Right lobe of liver (tissue), 6 donors: ENCODE data around the gene TRAPPC12. TPM values are rescaled to one million over a fixed set of nuclear protein-coding genes. Genes with fewer than 3 reads are reported as not detected.

Source experiments
- ATAC-seq, 4 donors: fragments of 200-7000 bp; cut with Tn5 transposase; one replicate each; pipeline ENCODE4 v1.9.1; 2020; ENCODE audit warnings: mild to moderate bottlenecking in 4 of 4, moderate library complexity in 4 of 4
- DNase-seq, 3 donors: peaks; one replicate each; pipeline ENCODE4 v3.0.0-alpha.2; 2020
- H3K27ac ChIP-seq, 3 donors: fragments of 200-600 bp; one replicate each; pipeline ENCODE4 v1.8.0; 2022
- H3K27me3 ChIP-seq, 2 donors: fragments of 200-600 bp; one replicate each; pipeline ENCODE4 v1.8.0; 2022
- H3K36me3 ChIP-seq, 4 donors: fragments of 200-600 bp; sonication (generic) in 1 of 4; one replicate each; pipeline versions ENCODE4 v1.5.1 to v1.8.0; 2017 to 2022; ENCODE audit warnings: control low read depth in 1 of 4
- H3K4me1 ChIP-seq, 4 donors: fragments of 200-600 bp; sonication (generic) in 1 of 4; one replicate each; pipeline versions ENCODE4 v1.5.1 to v1.8.0; 2017 to 2022; ENCODE audit warnings: control low read depth in 1 of 4
- H3K4me3 ChIP-seq, 3 donors: fragments of 200-600 bp; one replicate each; pipeline ENCODE4 v1.8.0; 2022
- H3K9me3 ChIP-seq, 4 donors: fragments of 200-600 bp; sonication (generic) in 1 of 4; one replicate each; pipeline versions ENCODE4 v1.5.1 to v1.8.0; 2017 to 2022; ENCODE audit warnings: control low read depth in 1 of 4
- POLR2A ChIP-seq: fragments of 450-650 bp; IDR thresholded peaks from one replicate; pipeline ENCODE4 v1.6.1; 2017; ENCODE audit warnings: antibody characterized with exemption, mild to moderate bottlenecking
- WGBS: methylation state at CpG from one replicate; pipeline ENCODE4 v1.1.6; 2018; ENCODE audit warnings: low coverage, low lambda C conversion rate; ENCODE audit not compliant: insufficient coverage; ENCODE audit errors: missing lambda C conversion rate; 5-methylcytosine and 5-hydroxymethylcytosine counted together
- intact Hi-C, 2 donors: fragments of 100-400 bp; cut with DNase I; formaldehyde crosslinking; loops; one replicate each; pipeline versions ENCODE4 v1.11.2 to v1.14.1; 2022
- total RNA-seq, 6 experiments: library from RNA; depleted of rRNA in 2 of 6; stranded (reverse); fragments of >200 nt in 2 of 6; fragmentation: NEBNext Ultra II Directional in 3 of 6; extraction: Animal tissue kit (Norgen Biotek cat#: 25700) in 3 of 6; gene quantifications; one replicate each; pipeline versions ENCODE4 v1.1.0 to v1.2.4, GENCODE V29; 2016 to 2023
- TF ChIP-seq, protein P1 (sequence below), 4 donors: fragments of 200-600 bp in 3 of 4; fragments of 450-650 bp in 1 of 4; IDR thresholded peaks; one replicate each; pipeline versions ENCODE4 v1.5.1 to v1.8.0; 2016 to 2022; ENCODE audit warnings: antibody characterized with exemption in 4 of 4, mild to moderate bottlenecking in 2 of 4
- donor health status: DM: no; HTN: yes; CAD: no.
- donor health status: DM: no; HTN: no; CAD: no.
- donor health status: DM: no; HTN: no; CAD: no.
- donor health status: DM: no; HTN: yes; CAD: no.
- donor health status: DM: no; HTN: yes; CAD: no.

The TRAPPC12 gene
- total RNA-seq, 6 experiments from 2014 or later, result 39.2 to 92.4 (median 47.8) TPM

DNA sequence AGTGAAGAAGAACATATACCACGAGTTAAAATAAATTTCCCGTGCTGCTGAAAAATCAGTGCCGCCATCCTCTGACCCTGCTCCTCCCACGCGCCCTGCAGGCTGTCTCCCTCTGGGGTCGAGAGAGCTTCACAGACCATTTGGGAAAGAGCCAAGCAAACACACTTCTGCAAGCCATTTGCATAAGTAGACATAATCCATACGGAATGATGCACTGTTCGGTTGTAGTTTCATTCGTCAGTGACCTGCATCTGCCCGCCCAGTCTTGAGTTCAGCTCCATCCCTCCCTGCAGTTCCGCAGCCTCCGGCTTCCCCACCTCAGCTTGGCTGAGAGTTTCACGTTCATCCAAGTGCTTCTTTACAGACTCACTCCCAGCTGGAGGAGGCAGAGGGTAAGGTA, 69.6 kb downstream of the TRAPPC12 start:
- intact Hi-C loops, result no loop called here
- H3K36me3 ChIP-seq, result peaks cover 0 to 19% (median 14%) of the 10 kb centered on the region in 4 donors
- DNase-seq (no peak), ATAC-seq (no peak)
- TF ChIP-seq, protein P1, sequence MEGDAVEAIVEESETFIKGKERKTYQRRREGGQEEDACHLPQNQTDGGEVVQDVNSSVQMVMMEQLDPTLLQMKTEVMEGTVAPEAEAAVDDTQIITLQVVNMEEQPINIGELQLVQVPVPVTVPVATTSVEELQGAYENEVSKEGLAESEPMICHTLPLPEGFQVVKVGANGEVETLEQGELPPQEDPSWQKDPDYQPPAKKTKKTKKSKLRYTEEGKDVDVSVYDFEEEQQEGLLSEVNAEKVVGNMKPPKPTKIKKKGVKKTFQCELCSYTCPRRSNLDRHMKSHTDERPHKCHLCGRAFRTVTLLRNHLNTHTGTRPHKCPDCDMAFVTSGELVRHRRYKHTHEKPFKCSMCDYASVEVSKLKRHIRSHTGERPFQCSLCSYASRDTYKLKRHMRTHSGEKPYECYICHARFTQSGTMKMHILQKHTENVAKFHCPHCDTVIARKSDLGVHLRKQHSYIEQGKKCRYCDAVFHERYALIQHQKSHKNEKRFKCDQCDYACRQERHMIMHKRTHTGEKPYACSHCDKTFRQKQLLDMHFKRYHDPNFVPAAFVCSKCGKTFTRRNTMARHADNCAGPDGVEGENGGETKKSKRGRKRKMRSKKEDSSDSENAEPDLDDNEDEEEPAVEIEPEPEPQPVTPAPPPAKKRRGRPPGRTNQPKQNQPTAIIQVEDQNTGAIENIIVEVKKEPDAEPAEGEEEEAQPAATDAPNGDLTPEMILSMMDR (IDR thresholded peaks at IDR 0.05), result no peak
- no peak for TF ChIP-seq POLR2A
- 79% methylated on average over 11 of the region's 13 CpGs for WGBS
- no peak overlapping the region for H3K27ac ChIP-seq
- no peak overlapping the region for H3K4me3 ChIP-seq
- H3K4me1 ChIP-seq, result no peaks in the 10 kb centered on the region
- H3K9me3 ChIP-seq, result no peaks in the 10 kb centered on the region
- no peaks in the 10 kb centered on the region for H3K27me3 ChIP-seq

DNA sequence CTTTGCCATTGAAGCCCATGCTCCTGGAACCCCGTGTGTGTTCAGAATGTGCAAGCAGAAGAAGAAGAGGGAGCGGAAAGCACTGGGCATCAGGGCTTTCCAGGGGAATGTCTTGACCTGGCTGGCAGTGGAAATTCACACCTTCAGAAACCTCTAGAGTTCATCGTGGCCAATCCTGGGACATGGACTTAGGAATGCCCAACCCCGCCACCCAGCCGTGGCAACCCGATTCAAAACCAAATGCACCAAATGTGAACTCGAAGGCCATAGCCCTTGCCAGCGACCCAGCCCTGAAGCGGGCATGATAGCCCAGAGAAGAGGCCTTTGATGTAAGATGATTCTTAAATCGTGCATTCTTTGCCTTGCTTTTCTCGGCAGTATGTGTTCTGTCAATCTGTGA, 70.4 kb downstream of the TRAPPC12 start:
- Histone ChIP-seq H3K4me3 (no peak overlapping the region), H3K27me3 (no peaks in the 10 kb centered on the region), H3K9me3 (no peaks in the 10 kb centered on the region), H3K36me3 (peaks cover 0 to 14% (median 9%) of the 10 kb centered on the region in 4 donors), H3K4me1 (no peaks in the 10 kb centered on the region), H3K27ac (no peak overlapping the region)
- 89% methylated on average over 10 of the region's 11 CpGs for WGBS
- no peak for TF ChIP-seq POLR2A
- TF ChIP-seq, protein P1 (IDR thresholded peaks at IDR 0.05), result no peak
- intact Hi-C loops, result no loop called here
- ATAC-seq (no peak), DNase-seq (no peak)

DNA sequence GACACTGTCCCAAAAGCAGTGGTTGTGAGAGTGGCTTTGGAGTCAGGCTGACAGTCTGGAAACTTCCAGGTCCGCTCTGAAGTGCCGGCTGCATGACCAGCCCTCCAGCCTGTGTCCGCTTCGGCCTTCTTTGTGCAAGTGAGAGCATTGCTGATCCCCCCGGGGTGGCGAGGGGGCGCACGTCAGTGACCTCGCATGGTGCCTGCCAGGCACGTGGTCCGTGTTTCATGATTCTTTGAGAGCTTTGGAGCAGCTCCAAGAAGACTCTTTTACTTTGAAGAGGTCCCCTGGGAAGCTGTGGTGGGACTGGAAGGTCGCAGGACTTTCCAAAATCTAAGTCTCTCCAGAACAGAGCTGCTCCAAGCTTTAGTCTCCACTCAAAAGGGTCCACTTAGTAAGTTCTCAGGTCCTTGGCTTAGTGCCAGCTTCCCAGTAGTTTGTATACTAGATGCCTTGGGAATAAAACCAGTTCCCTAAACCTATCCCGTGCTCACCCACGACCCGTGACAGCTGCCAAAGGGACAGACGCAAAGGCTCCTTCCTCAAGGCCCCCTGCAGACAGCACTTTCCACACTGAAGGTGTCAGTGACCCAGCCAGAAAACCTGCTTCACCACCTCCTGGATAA, 71.0 kb downstream of the TRAPPC12 start:
- Histone ChIP-seq H3K4me3 (no peak overlapping the region), H3K4me1 (no peaks in the 10 kb centered on the region), H3K27me3 (no peaks in the 10 kb centered on the region), H3K36me3 (peaks cover 0 to 10% (median 7%) of the 10 kb centered on the region in 4 donors), H3K9me3 (no peaks in the 10 kb centered on the region), H3K27ac (no peak overlapping the region)
- DNase-seq (no peak), ATAC-seq (no peak)
- intact Hi-C loops, result no loop called here
- WGBS, result no CpG with 5 or more reads among the region's 16 CpGs
- TF ChIP-seq POLR2A, result no peak
- TF ChIP-seq, protein P1 (IDR thresholded peaks at IDR 0.05), result no peak

DNA sequence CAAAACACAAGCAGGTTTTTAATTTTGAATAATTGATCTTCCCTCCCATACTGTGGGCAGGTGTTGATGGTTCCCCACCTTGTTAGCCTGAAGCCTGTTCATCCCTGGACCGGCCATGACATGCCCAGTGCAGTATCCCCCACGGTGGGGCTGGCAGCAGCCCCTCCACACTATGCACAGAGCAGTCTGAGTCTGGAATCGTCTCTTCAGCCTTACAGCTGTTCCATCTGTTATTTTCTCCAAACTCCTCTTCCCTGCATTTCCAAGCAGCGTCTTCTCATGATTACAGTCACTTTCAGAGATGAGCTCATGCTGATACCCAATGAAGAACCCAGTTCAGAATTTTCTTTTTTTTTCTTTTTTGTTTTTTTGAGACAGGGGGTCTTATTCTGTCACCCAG, 71.7 kb downstream of the TRAPPC12 start:
- no peaks in the 10 kb centered on the region for H3K9me3 ChIP-seq
- no peak overlapping the region for H3K4me3 ChIP-seq
- TF ChIP-seq, protein P1 (IDR thresholded peaks at IDR 0.05), result no peak
- TF ChIP-seq POLR2A, result no peak
- H3K27ac ChIP-seq, result no peak overlapping the region
- WGBS, result 88% methylated on average over 4 of the region's 4 CpGs
- H3K36me3 ChIP-seq, result peaks cover 0 to 10% (median 4%) of the 10 kb centered on the region in 4 donors
- H3K4me1 ChIP-seq, result no peaks in the 10 kb centered on the region
- intact Hi-C loops, result no loop called here
- H3K27me3 ChIP-seq, result no peaks in the 10 kb centered on the region
- no peak for DNase-seq
- no peak for ATAC-seq
